NCI-H748 treated with DMSO at 0.1 percent for 48 hours (cell line): ENCODE results near the gene TPM1.

Experiments
- DNase-seq: peaks from one replicate; lab custom pipeline; 2025; lab: John Stamatoyannopoulos, UW

TPM1 gene

DNA sequence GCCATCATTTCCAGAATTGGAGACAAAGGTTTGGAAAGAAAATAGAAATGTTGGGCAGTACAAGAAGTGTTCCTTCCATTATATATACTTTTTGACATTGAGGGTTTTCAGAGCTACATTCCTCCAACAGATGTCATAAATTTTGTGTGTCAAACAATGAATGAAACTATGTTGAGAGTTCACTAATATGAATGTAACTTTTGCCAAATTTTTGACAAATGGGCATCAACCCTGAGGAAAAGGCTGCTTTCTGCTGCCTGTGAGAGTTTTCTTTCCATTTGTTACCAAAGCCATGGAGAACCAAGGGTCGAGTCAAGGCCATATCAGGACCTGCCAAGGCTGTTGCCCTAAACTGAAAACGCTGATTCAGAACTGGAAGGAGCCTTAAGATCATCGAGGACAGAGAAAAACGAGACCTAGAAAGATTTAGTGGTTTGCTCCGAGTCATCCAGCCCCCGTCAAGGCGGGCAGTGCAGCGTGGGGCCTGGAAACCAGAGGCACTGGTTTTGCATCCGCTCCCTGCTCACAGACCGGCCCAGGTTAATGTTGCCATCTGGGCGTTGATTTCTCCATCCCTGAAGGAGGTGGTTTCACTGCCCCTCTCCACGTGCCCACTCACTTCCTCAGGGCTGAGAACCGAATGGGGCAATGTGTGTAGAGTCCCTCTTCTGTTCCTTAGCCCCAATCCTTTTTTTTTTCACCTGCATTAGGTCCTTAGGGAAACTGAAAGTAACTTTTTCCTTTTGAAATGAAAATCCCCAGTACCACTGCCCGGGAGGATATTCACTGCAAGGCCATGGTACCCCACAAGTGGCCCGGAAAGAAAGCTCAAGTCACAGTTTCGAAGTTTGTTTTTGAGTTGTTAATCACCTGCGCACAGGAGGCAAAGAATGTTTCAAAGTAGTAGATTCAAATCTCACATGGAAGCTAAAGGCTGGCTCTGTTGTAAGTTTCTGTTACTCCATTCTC, 32.8 kb downstream of the TPM1 start:
- DNase-seq = no peak

DNA sequence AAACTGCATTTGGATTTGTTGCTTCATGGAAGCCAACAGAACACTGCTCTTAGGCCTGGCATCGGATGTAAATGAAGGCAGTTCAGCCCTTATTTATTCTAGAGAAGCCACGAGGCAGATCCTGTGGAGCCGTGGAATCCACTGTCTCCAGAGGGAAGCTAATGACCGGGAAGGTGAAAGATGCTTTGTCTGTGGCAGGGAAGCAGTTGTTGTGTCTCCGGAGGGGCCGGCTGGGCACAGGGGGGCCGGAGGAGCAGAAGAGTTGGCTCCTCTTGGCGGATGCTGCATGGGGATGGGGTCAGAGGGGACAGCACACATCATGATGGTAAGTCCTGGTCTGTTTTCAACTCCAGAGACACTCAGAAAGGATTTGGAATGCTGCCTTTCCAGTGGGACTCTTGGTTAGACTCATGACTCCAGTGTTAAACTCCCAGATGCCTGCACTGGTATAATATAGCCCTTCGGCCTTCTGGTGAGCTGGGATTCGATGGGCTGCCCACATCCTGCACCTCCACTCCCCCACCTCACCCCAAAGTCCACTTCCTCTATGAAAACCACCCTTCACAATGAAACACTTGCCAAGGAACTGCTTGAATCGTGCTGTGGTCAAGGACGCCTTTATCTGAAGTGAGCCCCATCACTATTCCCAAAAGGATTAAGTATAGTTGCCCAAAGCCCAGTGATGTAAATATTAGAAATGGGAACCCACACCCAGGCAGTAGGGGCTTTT, 33.6 kb downstream of the TPM1 start:
- DNase-seq = no peak

DNA sequence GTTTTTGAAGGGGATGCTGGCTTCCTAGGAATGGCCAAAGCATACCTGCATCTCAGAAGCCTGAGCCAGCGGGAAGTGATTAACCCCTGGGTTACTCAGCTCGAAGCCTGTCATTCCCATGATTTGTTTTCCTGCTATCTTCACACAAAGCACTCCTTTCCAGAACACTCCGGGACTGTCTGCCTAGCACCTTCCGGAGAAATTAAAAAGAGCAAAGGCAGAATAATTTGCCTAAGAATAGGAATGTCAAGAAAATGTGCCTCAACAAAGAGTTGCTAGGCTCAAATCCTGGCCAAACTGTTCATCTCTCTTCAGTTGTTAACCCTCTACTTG, 34.1 kb downstream of the TPM1 start:
- no peak for DNase-seq

DNA sequence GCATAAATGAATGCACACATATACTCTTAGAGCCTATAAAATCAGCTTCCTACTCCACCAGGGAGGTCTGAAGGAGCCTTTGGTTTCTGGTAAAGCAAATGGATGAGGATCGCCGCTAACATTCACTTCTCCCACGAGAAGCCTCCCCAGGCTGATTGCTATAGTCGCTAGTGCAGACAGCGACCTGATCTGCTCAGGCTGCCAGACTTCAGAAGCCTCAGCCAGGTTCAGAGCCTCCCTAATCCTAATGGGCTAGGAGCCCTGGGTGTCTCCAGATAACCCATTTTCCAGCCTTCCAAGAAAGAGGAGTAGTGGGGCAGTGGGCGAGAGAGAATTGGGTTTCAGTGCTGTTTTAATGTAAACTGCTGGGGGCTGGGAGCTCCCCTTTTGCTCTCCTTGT, 35.4 kb downstream of the TPM1 start:
- DNase-seq = no peak

DNA sequence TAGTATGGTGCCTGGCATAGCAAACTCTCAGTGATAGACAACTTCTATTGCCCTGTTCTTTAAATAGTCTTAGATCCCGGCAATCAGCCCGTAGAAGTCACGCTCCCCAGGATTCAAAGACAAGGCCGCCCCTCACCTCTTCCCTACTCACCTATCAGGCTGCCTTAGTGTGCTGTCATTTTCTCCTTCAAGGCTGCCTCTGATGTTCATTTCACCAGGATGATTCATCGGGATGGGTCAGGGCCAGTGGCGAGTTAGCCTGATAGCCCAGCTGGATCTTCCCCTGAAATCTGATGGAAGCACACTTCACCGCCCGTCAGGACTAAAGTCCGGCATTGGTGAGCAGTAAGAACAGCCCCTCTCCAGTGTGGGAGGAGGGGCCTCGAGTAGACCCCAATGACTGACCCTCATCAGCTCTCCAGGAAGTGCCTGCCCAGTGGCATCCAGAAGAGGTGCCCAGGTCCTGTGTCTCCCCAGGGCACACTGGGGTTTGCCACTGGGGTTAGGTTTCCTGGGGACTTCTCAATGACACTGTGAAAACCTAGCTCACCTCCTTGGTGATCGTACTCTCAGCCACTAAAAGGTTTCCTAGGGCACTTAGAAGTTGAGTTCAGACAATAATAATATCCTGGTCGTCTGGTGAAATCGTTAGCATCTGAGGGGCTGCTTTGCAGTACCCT, 37.5 kb downstream of the TPM1 start:
- no peak for DNase-seq

DNA sequence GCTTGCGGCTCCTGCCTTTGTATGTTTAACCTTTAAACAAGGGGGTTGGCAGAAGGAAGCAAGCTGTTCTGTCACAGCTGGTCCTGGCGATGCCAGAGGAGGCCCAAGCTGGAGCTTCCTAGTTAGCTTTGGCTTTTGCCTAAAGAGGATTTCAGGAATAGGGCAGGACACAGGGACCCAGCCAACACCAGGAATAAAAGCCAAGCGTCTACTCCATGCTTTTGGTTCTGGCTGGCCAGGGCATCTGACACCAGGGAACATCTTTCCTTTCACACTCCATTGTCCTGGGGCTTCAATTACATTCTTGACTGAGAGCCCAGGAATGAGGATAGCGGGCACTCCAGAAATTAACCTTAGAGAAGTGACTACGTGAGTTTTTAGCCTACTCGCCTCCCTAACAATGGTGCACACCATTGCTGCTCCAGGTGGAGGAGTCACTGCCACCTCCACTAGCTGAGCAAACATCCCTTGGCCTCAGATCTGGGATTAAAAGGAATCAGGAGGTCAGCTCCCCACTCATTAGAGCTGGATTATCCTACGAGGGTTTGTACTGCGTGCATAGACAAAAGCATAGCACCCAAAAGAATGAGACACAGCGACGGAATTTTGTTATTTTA, 38.2 kb downstream of the TPM1 start:
- DNase-seq = no peak

DNA sequence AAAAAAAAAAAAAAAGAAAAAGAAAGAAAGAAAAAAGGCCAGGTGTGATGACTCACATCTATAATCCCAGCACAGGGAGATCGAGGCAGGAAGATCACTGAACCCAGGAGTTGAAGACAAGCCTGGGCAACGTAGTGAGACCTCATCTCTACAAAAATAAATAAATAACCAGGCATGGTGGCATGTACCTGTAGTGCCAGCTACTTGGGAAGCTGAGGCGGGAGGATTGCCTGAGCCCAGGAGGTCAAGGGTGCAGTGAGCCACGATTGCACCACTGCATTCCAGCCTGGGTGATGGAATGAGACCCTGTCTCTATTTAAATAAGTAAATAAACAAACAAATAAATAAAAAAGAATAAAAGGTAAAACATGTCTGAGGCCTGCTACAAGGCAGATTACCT, 39.8 kb downstream of the TPM1 start:
- no peak for DNase-seq

DNA sequence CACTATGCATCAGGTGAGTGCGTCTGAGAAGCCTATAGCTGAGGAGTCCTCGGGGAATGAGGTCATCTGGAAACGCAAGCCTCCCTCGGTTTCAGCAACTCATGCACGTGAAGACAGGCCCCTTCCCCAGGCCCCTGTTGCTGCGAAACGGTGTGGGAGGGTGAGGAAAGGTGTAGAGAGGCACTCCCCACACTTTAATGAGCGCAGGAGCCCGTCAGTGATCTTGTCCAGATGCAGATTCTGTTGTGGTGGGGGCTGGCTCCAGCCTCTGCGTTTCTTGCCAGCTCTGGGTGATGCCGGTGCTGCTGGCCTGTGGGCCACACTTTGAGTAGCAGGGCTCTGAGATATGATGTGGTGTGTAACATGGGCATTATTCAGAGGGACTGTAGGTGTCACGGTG, 40.5 kb downstream of the TPM1 start:
- DNase-seq = no peak

DNA sequence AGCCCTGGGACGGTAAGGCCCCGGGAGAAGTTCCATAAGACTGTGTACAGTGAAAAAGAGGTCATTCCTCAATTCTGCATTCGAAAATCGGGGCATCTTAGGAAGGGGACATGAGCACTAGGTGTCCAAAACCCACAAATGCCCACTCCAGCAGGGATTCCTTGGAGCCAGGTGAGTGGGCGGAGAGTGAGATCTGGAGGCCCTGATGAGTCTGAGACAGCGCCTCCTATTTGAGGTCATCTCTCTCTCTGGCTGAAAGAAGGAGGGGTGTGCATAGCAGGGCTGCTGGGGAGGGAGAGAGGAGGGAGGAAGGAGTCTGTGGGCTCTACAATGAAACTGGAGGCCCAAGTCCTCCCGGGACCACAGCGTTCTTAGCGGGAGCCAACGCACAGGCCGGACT, 41.0 kb downstream of the TPM1 start:
- DNase-seq = no peak

DNA sequence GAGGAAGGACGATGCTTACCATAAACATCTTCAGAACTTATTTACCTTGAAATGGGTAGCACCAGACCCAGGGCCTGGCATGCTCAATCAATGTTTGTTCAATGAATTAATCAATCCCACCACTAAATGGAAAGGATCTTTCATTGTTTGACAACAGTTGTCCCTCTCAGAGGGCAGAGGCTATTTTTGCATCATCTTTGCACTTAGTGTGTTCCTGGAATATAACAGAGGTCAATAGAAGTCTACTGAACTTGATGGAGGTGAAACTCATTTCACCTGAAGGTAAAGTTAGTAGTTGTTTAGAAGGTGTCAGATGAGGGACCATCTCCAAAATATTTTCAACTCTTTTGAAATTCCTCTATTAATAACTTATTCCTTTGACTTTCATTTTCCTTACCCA, 42.3 kb downstream of the TPM1 start:
- DNase-seq = no peak

DNA sequence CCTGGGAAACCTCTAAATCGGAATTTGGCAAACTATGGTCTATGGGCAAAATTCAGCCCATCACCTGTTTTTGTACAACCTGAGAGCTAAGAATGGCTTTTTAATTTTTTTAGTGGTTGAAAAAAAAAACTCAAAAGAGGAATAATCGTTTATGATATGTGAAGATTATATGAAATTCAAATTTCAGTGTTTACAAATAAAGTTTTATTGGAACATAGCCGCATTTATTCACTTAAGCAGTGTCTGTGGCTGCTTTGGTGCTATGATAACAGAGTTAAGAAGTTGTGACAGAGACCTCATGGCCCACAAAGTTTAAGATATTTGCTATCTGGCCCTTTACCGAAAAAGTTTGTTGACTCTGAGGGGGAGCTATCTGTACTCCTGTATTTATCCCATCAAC, 42.7 kb downstream of the TPM1 start:
- no peak for DNase-seq

DNA sequence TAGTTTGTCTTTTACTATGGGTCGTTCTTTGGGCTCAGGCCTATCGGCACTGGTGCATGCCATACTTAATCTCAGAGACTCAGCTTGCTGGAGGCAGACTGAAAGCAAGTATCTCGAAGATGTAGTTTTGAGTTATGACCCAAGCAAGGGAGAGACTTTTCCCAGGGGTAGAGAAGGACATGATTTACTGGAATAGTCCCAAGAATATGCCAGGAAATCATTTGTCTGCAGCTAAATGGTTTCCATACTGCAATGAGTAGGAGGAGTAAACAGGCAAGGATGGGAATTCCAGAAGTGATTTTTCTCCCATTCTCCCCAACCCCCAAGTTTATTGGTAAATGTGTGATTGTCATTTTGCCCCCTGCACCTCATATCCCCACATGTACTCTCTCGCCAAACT, 43.7 kb downstream of the TPM1 start:
- DNase-seq = no peak

DNA sequence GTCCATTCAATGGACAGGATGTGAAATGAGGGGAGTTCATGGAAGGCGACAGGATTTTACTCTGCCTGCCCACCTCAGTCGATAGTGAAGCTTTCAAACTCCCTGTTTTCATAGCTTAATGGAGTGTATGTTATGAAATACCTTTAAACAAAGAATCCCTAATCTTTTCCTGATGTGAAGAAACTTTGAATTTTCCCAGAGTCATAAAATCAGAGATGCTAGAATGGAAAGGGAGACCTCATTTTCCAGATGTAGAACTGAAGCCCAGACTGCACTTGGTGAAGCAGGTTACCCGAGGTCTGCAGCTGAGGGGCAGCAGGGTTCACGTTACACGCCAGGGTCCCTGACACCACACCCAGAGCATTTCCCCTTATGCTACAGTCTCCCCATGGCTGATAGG, 44.4 kb downstream of the TPM1 start:
- no peak for DNase-seq

DNA sequence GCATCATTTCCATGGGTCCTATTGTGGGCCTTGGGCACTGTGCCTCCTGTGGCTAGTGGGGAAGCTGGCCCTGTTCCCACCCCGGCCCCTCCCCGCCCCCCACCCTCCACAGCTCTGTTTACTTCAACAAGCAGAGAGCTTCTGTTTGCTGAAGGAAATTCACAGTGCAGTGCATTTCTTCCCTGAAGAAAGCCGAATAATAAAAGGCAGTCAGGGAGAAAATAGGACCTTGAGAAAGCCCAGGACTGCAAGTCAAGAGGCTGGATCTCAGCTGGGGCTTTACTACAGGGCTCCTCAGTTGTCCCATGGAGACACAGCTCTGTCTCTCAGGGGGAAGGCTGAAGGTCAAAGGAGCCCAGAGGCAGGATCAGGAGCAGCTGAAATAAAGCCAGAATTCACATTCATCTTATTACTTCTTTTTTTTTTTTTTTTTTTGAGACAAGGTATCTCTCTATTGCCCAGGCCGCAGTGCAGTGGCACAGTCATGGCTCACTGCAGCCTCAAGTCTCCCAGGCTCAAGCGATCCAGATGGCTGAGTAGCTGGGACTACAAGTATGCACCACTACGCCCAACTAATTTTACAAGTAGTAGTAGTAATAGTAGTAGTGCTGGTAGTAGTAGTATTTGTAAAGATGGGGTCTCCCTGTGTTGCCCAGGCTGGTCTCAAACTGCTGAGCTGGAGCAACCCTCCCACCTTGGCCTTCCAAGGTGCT, 46.1 kb downstream of the TPM1 start:
- DNase-seq = no peak

DNA sequence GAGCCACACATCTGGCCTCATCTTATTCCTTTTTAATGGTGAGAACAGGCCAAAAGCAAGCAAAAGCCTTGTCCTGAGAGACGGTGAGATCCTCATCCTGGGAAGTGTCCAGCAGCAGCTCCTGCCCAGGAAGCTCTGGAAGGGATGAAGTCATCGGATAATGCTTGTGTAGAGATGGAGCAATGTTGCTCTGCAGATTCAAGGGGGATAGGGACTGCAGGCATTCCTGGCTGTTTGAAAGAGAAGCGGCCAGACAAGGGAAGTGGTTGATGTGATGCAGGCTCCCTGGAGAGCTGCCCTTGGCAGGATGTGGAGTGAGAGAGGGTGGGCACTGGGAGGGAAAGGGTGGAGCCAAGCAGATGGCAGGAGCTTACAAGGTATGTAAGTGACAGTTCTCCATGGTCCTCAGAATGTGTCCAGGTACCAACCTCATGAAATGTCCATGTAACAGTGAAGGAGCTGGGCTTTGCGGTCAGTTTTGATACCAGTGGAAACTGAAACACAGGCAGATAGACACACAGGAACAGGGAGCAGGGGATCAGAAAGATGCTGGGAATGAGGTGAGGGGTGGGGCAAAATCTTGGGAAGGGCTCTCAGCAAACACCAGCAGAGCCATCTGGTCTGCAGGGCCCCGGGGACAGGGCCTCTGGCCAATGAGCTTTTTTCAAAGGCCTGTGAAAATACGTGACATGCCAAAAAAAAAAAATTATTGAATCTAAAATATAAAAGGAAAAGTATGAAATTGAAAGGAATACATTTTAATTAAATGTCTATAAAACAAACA, 46.9 kb downstream of the TPM1 start:
- DNase-seq = no peak

DNA sequence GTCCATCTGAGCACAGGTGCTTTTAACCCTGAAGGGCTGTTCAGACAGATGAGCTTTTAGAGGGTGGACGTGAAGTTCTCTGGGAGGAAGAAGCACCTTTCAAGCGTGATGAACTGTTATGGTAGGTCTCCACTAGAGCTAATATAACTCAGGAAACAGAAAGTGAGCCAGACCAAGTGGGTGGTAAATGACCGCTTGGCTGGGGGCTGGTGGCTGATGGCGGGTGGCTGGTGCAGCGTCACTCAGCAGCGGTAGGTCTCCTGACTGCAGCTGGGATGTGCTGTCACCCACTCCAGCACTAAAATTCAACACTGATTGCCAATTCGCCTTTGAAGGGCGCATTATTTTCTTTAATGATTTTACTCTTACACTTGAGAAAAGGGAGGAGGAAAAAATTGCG, 47.9 kb downstream of the TPM1 start:
- DNase-seq = no peak

DNA sequence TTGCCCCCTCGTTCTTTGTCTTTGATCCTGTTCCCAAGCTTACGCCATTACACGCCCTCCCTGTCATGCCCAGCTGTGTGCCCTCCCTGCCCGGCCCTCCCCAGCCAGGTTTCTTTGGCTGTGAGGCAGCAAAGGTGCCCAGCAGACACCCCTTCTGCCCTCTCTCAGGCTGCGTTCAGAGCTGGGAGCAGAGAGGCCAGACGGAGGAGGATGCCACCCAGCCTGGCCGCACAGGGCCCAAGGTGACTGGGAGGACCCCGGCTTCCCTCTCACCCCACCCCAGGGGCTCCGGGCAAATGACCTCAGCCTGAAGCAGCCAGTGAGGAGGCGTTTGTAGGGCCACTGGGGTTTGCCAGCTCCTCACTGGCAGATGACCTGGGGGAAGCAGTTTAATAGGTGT, 48.3 kb downstream of the TPM1 start:
- DNase-seq = no peak

DNA sequence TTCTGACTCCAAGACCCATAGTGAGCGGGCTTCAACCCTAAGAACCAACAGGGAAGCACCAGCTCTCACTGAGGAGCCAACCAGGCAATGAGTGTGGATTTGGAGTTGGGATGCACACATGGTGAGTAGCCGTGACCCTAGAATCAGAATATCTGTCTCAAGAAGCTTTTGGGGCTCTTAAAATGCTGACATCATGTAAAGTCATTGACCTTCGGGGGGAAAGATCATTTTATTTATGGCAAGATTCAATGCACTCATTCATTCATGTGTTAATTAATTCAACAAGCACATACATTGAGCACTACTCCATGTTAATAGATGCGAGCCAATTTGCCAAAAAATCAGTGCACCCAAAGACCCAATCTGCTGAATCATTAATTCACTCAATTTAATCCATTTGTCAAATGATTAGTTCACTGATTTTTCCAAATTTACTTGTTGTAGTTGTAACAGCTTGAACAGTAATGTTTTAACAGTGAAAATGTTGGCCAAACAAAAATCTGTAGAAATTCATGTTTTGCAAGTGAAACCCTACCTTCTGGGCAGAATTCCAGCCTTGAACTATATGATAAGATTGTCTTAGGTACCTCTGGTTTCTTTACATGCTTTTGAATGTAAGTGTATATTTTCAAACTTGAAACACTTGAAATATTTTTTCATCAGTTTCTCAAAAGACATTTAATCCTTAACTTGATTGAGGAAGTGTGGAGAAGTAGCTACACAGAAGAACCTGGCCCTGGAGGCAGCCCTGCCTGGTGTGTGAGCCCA, 49.3 kb downstream of the TPM1 start:
- DNase-seq = no peak

DNA sequence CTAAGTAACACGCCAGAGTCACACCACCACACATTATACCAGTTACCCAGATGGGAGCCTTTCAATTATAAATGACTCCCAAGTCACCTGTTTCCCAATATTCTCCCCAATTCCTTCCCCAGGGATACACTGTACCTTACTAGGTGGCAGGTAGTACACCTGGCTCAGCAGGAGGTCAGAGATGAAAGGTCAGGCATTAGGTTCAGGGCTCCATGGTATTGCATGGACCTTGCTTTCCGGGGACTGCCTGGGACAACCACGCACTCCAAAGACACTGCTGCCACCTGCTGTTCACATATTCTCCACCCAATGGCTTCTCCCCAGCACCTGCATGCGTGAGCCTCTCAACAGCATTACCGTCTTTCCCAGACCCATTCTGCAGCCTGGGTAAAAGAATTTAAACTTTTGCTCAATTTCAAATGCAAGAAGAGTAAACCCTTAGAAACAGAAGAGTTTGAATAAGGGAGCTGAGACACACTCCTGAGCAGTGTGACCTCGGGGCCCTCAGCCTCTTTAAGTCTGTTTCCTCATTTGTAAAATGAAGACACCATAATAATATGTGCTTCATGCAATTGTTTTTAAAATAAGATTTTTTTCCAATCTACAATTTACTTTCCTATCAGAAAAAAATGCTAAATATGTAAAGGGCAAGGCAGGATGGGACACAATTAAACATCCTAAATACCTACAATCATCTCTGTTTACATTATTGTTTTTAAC, 51.1 kb downstream of the TPM1 start:
- peak; percentile 39 for DNase-seq

DNA sequence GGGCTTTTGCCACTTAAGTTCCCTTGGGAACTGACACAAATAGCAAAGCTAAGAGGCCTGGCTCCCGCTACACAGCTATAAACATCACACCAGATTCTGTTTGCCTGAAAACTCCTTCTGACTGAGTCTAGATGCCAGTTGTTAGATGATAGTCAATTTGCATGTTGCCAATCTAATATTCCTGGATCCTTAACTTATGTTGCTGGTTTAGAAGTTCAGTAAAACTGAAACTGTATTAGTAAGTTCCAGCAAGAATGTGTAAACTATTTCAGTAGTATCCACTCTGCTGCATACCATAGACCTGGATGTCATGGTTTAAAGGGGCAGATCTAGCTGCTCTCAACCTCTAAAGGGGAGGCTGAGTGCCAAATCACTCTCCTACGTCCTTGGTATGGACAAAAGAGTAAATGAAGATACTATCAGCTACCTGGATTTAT, 52.0 kb downstream of the TPM1 start:
- DNase-seq = no peak
